GM21723 (cell line): ENCODE results near the gene UBAC2.

Experiments
- ATAC-seq: cut with Tn5 transposase; IDR thresholded peaks from one replicate; pipeline ENCODE4 v1.9.1; 2021; ENCODE audit warnings: mild to moderate bottlenecking, moderate library complexity; ENCODE audit not compliant: unreplicated experiment

UBAC2 gene

GRCh38 chr13:99266827-99267226, 66.2 kb downstream of the UBAC2 start:
- ATAC-seq, result no peak

- no peak for ATAC-seq
Observed at GRCh38 chr13:99267927-99268326, 67.3 kb downstream of the UBAC2 start.

DNA sequence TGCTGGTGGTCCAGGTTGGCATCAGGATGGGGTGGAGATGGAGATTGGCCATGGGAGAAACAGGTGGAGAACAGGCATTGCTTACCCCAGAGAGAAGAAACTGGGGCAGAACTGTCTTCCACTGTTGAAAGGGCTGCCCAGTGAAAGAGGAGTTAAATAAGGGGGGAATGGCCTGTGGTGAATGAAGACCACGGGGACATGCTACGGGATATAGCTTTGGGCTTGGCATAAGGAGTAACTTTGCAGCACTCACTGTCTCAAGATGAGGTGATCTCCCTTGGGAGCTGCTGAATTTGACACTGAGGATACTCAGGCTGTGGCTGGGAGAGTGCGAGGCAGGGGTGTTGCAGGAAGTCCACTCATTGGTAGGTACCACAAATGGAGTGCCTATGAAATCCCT, 68.2 kb downstream of the UBAC2 start:
- no peak for ATAC-seq

DNA sequence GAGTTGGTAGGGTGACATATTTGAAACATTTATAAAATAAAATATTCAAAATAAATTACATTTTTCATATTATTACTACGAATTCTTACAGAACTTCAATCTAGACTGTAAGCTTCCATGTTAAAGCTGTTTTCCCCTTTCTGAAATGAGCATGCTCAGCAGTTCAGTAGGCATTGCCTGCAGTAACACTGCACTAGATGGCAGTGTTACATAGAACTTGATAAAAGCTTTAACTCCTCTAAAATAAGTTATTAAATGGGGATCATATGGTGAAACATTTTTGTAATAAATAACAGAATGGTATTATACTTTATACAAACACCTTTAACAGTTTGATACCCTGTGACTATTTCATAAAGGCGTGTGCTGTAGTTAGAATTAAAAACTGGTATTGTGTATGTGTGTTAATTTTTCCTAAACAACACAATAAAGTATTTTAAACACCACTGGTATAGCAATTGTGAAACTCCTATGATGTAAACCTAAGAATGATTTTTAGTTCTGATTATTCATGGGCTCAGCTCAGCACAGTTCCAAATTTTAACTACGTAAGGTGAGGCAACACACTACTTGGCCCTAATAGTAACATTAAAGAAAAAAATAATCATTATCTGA, 69.1 kb downstream of the UBAC2 start:
- peak; percentile 70 for ATAC-seq

GRCh38 chr13:99270518-99270917, 69.9 kb downstream of the UBAC2 start:
- ATAC-seq, result no peak

- no peak for ATAC-seq
Observed at GRCh38 chr13:99271249-99271648, 70.6 kb downstream of the UBAC2 start.

GRCh38 chr13:99272481-99272880, 71.8 kb downstream of the UBAC2 start:
- ATAC-seq, result no peak

GRCh38 chr13:99273128-99273527, 72.5 kb downstream of the UBAC2 start:
- ATAC-seq, result no peak

DNA sequence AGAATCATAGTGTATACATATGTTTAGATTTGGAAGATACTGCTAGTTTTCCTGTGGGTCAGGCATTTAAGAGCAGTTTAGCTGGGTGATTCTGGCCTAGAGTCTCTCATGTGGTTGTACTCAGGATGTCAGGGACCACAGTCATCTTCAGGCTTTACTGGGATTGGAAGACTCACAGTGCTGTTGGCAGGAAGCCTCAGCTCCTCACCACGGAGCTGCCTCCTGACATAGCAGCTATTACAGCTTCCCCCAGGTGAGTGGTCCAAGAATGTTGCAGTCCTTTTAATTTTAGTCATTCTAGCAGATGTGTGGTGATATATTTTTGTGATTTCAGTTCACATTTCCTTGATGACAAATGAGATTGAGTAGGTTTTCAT, 74.4 kb downstream of the UBAC2 start:
- ATAC-seq, result no peak

GRCh38 chr13:99276706-99277105, 76.1 kb downstream of the UBAC2 start:
- ATAC-seq, result no peak

- no peak for ATAC-seq
Observed at GRCh38 chr13:99277629-99278028, 77.0 kb downstream of the UBAC2 start.

DNA sequence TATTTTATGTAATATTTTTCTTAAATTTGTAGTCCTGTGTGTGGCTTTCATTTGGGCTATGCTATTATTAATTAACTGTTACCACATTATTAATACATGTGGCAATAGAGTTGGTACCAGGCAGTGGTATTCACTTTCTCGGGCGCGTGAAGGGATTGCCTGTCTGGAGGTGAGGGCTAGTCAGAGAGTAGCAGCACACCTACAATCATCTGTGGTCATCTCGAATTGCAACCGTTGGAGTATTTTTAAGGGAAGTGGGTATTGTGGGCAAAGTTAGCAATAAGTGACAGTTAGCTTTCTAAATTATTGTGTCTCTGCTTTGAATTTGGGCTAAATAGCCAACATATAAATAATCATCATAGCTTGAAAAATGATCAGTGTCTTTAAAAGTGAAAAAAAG, 77.5 kb downstream of the UBAC2 start:
- ATAC-seq, result no peak

GRCh38 chr13:99278843-99279242, 78.2 kb downstream of the UBAC2 start:
- ATAC-seq, result no peak

- no peak for ATAC-seq
Observed at GRCh38 chr13:99279637-99280036, 79.0 kb downstream of the UBAC2 start.

DNA sequence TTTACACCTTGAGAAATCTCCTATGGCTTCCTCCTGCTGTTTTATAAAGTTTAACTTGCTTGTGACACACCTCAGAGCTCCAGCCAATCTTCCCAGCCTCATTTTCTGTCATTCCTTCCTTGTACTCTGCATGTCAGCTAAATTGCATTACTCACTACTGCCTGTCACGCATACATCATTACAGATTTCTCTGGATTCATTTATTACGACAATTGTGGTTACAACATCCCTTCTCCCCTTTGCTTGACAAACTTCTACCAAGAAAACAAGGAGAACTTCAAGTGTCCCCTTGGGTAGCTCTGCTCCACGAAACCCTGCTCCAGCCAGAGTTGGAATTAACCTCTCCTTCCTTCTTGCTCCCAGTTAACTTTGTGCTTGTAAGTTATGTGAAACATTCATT, 79.5 kb downstream of the UBAC2 start:
- no peak for ATAC-seq

- ATAC-seq, result peak; percentile 63
Observed at GRCh38 chr13:99281811-99282263, 81.2 kb downstream of the UBAC2 start.

- peak; percentile 74 for ATAC-seq
Observed at GRCh38 chr13:99282264-99283231, 81.9 kb downstream of the UBAC2 start.

GRCh38 chr13:99285432-99286182, 85.0 kb downstream of the UBAC2 start:
- ATAC-seq, result no peak

DNA sequence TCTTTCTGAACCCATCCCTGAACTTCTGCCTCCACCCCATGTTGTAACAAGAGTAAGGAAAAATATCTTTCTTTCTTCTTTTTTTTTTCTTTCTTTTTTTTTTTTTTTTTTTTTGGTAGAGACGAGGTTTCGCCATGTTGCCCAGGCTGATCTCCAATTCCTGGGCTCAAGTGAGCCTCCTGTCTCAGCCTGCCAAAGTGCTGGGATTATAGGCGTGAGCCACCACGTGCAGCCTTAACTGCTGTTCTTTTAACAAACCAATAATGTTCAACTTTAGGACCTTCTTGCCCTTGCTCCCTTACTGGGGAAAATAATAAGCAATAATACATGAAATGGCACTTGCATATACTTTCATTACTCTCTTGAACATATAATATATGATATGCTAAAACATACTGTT, 86.9 kb downstream of the UBAC2 start:
- ATAC-seq, result peak; percentile 4

- peak; percentile 89 for ATAC-seq
Observed at GRCh38 chr13:99288089-99288488, 87.4 kb downstream of the UBAC2 start.

DNA sequence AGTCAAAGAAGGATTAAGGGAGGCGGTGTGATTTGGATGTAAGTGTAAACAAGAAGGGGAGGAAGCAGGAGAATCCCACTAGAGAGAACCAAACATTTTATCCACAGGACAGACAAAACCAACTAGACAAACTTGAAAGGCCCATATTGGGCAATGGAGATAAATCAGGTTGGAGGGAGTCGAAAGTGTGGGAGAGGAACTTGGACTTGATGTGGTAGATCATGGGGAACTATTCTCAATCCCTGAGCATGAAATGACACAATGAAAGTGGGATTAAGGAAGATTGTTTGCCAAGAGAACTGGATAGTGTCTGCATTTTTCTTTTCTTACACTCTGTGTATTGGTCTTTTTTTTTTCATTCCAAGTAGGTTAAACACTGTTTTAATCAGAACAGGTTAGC, 88.6 kb downstream of the UBAC2 start:
- ATAC-seq, result no peak
